Measurements from ENCODE around the gene BMP2K.

GRCh38 chr4:78876568-78877320 lies 100.6 kb downstream of the BMP2K start:
- TF ChIP-seq CTCF (IDR thresholded peaks at IDR 0.05; ENCODE audit: poor library complexity) (no peak), EZH2phosphoT487 (IDR thresholded peaks at IDR 0.05; ENCODE audit: low read depth, severe bottlenecking, unreplicated experiment) (no peak), EZH2 (IDR thresholded peaks at IDR 0.05; ENCODE audit: borderline replicate concordance) (no peak)
